Erythroblast (primary cell): Measurements from ENCODE around the gene TFE3.

ENCODE experiments used
- GATA1 ChIP-seq: IDR thresholded peaks from 2 replicates; pipeline ENCODE4 v1.6.1; 2011; ENCODE audit warnings: low read depth, mild to moderate bottlenecking, control low read depth, low read length, moderate library complexity
- POLR2A ChIP-seq: IDR thresholded peaks from 2 replicates; pipeline ENCODE4 v1.6.1; 2011; ENCODE audit warnings: mild to moderate bottlenecking, low read length

DNA sequence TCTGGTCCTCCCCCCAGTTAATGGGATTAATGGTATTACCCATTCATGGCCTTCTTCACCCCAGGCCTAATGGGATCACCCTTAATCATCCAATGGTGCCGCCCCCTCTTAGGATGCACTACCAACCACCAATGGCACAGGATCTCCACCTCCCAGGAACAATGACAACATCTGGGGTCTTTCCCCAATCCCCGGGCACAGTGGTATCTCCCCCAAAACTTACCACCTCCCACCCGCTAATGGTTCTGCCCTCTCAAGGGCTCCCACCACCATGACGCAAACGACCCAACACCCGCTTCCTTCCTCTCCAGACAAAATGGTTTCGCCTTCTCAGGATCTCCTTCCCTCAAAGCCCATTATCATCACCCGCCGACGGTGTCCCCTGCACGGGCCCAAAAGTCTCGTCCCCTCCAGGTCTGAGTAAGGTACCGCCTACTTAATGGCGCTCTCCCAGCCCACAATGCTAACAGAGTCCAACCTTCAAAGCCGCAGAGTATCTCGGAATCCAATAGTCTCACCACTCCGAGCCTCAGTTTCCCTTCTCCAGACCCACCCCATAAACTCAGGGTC is 41.6 kb downstream of the TFE3 start:
- no peak for TF ChIP-seq POLR2A
- no peak for TF ChIP-seq GATA1
